H1 (cell line): ENCODE measurements around the gene UBXN11.

Source experiments
- CBX5 ChIP-seq: fragments of 300-800, 300-1000 bp; sonication (generic); IDR thresholded peaks from 2 replicates; pipeline ENCODE4 v1.7.1; 2016; ENCODE audit warnings: antibody characterized with exemption, low read length, low read depth
- EGR1 ChIP-seq: IDR thresholded peaks from 2 replicates; pipeline ENCODE4 v1.6.1; 2011; ENCODE audit warnings: low read depth, low read length, borderline replicate concordance
- EZH2 ChIP-seq: fragments of 200-600 bp; sonication (generic); IDR thresholded peaks from 2 replicates; pipeline ENCODE4 v1.7.1; 2012; ENCODE audit warnings: low read depth, mild to moderate bottlenecking, moderate library complexity, low read length, inconsistent platforms; ENCODE audit not compliant: severe bottlenecking
- GABPA ChIP-seq: IDR thresholded peaks from 2 replicates; pipeline ENCODE4 v1.6.1; 2011; ENCODE audit warnings: mild to moderate bottlenecking, low read length, moderate library complexity, borderline replicate concordance; ENCODE audit not compliant: insufficient read depth
- GTF2F1 ChIP-seq: IDR thresholded peaks from 2 replicates; pipeline ENCODE4 v1.6.1; 2012; ENCODE audit warnings: low read depth, low read length, improper control_type of control experiment, borderline replicate concordance
- POLR2A ChIP-seq, 2 experiments: IDR thresholded peaks; 1 replicate in 1 of 2; 2 replicates in 1 of 2; pipeline ENCODE4 v1.6.1; 2011; ENCODE audit warnings: low read depth in 2 of 2, low read length in 2 of 2, mild to moderate bottlenecking in 2 of 2; ENCODE audit errors: control extremely low read depth in 1 of 2
- POLR2AphosphoS5 ChIP-seq: IDR thresholded peaks from 2 replicates; pipeline ENCODE4 v1.6.1; 2011; ENCODE audit warnings: low read depth, low read length
- SRF ChIP-seq: IDR thresholded peaks from 2 replicates; pipeline ENCODE4 v1.6.1; 2011; ENCODE audit warnings: mild to moderate bottlenecking, low read depth, low read length, moderate library complexity
- TBP ChIP-seq: IDR thresholded peaks from 2 replicates; pipeline ENCODE4 v1.6.1; 2011; ENCODE audit warnings: low read depth, low read length, improper control_type of control experiment
- TEAD4 ChIP-seq: IDR thresholded peaks from 2 replicates; pipeline ENCODE4 v1.6.1; 2012; ENCODE audit warnings: low read depth, low read length, inconsistent platforms, mixed read lengths
- YY1 ChIP-seq: IDR thresholded peaks from 2 replicates; pipeline ENCODE4 v1.6.1; 2011; ENCODE audit warnings: low read depth, mild to moderate bottlenecking, low read length
- TF ChIP-seq, protein P1 (sequence below), 3 experiments: IDR thresholded peaks; 1 replicate in 2 of 3; 2 replicates in 1 of 3; pipeline versions ENCODE4 v1.5.1 to v1.6.1; 2011; ENCODE audit warnings: low read length in 3 of 3, mild to moderate bottlenecking in 3 of 3, inconsistent platforms in 2 of 3, low read depth in 1 of 3, moderate library complexity in 1 of 3; ENCODE audit not compliant: insufficient read depth in 1 of 3; ENCODE audit errors: control extremely low read depth in 1 of 3
- TF ChIP-seq, protein P2 (sequence below): IDR thresholded peaks from 2 replicates; pipeline ENCODE4 v1.6.1; 2012; ENCODE audit warnings: inconsistent platforms

DNA sequence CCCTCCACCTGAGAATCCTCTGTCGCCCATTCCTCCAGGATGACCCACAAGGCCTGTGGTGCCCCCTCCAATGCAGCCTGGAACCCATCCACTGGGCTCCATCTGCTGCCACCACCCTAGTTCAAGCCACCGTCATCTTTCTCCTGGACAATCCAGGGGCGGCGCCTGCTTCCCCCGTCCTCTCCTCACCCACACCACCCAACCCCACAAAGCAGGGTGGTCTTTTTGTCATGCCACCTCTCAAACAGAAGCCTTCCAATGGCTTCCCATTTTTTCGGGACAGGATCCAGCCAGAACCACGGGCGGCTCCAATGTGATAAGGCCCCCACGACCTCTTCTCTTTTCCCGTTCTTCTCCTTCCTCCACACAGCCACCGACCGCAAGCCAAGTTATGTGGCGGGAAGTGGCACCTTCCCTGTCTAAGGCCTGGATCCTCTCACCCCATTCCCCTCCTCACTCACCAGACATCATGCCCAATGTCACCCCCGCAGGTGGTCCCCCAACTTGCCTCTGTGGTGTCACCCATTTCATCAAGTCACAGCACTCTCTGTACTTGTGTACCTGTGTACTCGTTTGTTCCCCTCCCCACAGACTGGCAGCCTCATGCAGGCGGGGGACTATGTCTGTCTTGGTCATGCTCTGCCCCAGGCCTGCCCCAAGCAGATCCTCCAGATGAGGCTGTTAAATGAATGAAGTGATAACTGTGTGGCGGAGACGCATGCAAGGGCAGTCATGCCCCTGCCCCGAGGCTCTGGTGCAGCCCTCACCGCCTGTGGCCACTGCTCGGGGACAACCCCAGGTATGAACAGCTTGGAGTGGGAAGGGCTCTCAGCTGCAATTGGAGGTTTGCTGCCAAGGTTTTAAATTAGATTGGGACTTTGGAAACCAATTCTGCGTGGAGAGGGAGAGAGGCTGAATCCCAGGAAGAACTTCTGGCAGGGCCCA, 11.0 kb downstream of the UBXN11 start:
- TF ChIP-seq CBX5 = no peak
- TF ChIP-seq, protein P1, sequence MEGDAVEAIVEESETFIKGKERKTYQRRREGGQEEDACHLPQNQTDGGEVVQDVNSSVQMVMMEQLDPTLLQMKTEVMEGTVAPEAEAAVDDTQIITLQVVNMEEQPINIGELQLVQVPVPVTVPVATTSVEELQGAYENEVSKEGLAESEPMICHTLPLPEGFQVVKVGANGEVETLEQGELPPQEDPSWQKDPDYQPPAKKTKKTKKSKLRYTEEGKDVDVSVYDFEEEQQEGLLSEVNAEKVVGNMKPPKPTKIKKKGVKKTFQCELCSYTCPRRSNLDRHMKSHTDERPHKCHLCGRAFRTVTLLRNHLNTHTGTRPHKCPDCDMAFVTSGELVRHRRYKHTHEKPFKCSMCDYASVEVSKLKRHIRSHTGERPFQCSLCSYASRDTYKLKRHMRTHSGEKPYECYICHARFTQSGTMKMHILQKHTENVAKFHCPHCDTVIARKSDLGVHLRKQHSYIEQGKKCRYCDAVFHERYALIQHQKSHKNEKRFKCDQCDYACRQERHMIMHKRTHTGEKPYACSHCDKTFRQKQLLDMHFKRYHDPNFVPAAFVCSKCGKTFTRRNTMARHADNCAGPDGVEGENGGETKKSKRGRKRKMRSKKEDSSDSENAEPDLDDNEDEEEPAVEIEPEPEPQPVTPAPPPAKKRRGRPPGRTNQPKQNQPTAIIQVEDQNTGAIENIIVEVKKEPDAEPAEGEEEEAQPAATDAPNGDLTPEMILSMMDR (IDR thresholded peaks at IDR 0.05; ENCODE audit: control extremely low read depth in 1 of 3, insufficient read depth in 1 of 3, low read depth in 1 of 3, low read length in 3 of 3) = no peak
- no peak for TF ChIP-seq TBP
- no peak for TF ChIP-seq POLR2A (IDR thresholded peaks at IDR 0.05; ENCODE audit: control extremely low read depth in 1 of 2, low read depth in 2 of 2, low read length in 2 of 2)
- no peak for TF ChIP-seq POLR2AphosphoS5
- TF ChIP-seq SRF = no peak
- no peak for TF ChIP-seq GTF2F1
- no peak for TF ChIP-seq TEAD4
- TF ChIP-seq EZH2 = no peak
- TF ChIP-seq, protein P2, sequence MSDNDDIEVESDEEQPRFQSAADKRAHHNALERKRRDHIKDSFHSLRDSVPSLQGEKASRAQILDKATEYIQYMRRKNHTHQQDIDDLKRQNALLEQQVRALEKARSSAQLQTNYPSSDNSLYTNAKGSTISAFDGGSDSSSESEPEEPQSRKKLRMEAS = no peak
- no peak for TF ChIP-seq GABPA
- TF ChIP-seq EGR1 = no peak
- TF ChIP-seq YY1 = no peak
